ENCODE data around the gene DIDO1.

- TF ChIP-seq CTCF (IDR thresholded peaks at IDR 0.05) (no peak), POLR2A (IDR thresholded peaks at IDR 0.05) (no peak)
Observed at GRCh38 chr20:62828051-62828450, 98.3 kb downstream of the DIDO1 start.
